ENCODE results near the gene FRMPD1.
A peak's percentile ranks its signal among the peaks of the same experiment; 100 is the strongest.
"Not testable (repeated sequence)": the region's sequence is repeated elsewhere in the genome, so short reads cannot be mapped to it uniquely, and the experiment has no call there.

The FRMPD1 gene

GRCh38 chr9:37739222-37739621 is 88.5 kb downstream of the FRMPD1 start:
- no peak for DNase-seq (ENCODE audit: low read depth in 2 of 2)

GRCh38 chr9:37740128-37740527 is 89.4 kb downstream of the FRMPD1 start:
- no peak for DNase-seq (ENCODE audit: low read depth in 2 of 2)

GRCh38 chr9:37740631-37741328 is 90.0 kb downstream of the FRMPD1 start:
- no peak for DNase-seq (ENCODE audit: low read depth in 2 of 2)

GRCh38 chr9:37745970-37746369 is 95.2 kb downstream of the FRMPD1 start:
- no peak for DNase-seq (ENCODE audit: low read depth in 2 of 2)

- no peak for DNase-seq (ENCODE audit: low read depth in 2 of 2)
These were observed 95.9 kb downstream of the FRMPD1 start for GRCh38 chr9:37746448-37747270.

- DNase-seq (ENCODE audit: low read depth in 2 of 2) = no peak
These were observed 96.6 kb downstream of the FRMPD1 start for GRCh38 chr9:37747271-37747753.

GRCh38 chr9:37749129-37749528 is 98.4 kb downstream of the FRMPD1 start:
- DNase-seq (ENCODE audit: low read depth in 2 of 2) = no peak

- DNase-seq (ENCODE audit: low read depth in 2 of 2) = no peak
These were observed 100.4 kb downstream of the FRMPD1 start for GRCh38 chr9:37751186-37751585.

- not testable (repeated sequence) for DNase-seq (ENCODE audit: low read depth in 2 of 2)
These were observed 101.0 kb downstream of the FRMPD1 start for GRCh38 chr9:37751704-37752103.

GRCh38 chr9:37752112-37752511 is 101.4 kb downstream of the FRMPD1 start:
- DNase-seq (ENCODE audit: low read depth in 2 of 2) = not testable (repeated sequence)

GRCh38 chr9:37752642-37753488 is 102.1 kb downstream of the FRMPD1 start:
- no peak for DNase-seq (ENCODE audit: low read depth in 2 of 2)

GRCh38 chr9:37753489-37754190 is 102.9 kb downstream of the FRMPD1 start, which contains the start of gene TRMT10B:
Gene TRMT10B (plus strand): TSS chr9:37753805. CDS start chr9:37761932, 8,127 bp downstream.
- peak; percentile 29 to 50 for DNase-seq (ENCODE audit: low read depth in 2 of 2)

- DNase-seq (ENCODE audit: low read depth in 2 of 2) = no peak
These were observed 108.0 kb downstream of the FRMPD1 start for GRCh38 chr9:37758747-37759146.

- DNase-seq (ENCODE audit: low read depth in 2 of 2) = no peak
These were observed 109.8 kb downstream of the FRMPD1 start for GRCh38 chr9:37760416-37761161.

GRCh38 chr9:37761511-37761910 is 110.8 kb downstream of the FRMPD1 start:
- no peak for DNase-seq (ENCODE audit: low read depth in 2 of 2)

- DNase-seq (ENCODE audit: low read depth in 2 of 2) = not testable (repeated sequence)
These were observed 114.5 kb downstream of the FRMPD1 start for GRCh38 chr9:37765263-37765662.

- no peak for DNase-seq (ENCODE audit: low read depth in 2 of 2)
These were observed 118.6 kb downstream of the FRMPD1 start for GRCh38 chr9:37769306-37769705.

GRCh38 chr9:37769995-37770394 is 119.2 kb downstream of the FRMPD1 start:
- no peak for DNase-seq (ENCODE audit: low read depth in 2 of 2)

- no peak for DNase-seq (ENCODE audit: low read depth in 2 of 2)
These were observed 124.6 kb downstream of the FRMPD1 start for GRCh38 chr9:37775216-37775919.

GRCh38 chr9:37776328-37776727 is 125.6 kb downstream of the FRMPD1 start:
- no peak for DNase-seq (ENCODE audit: low read depth in 2 of 2)

Data from stimulated activated CD8-positive, alpha-beta memory T cell treated with anti-CD3 and anti-CD28 coated beads, Interleukin-2, amount 100 ng/mL, for 1 hour (primary cell).